Endothelial cell of umbilical vein (primary cell): ENCODE data around the gene HEMGN.

Experiments
- CTCF ChIP-seq, 2 donors: IDR thresholded peaks; 1 replicate in 1 of 2; 2 replicates in 1 of 2; pipeline ENCODE4 v1.5.1; 2011; ENCODE audit warnings: low read length in 2 of 2, mild to moderate bottlenecking in 2 of 2, moderate library complexity in 2 of 2, control low read depth in 1 of 2, inconsistent platforms in 1 of 2, low read depth in 1 of 2; ENCODE audit not compliant: insufficient read depth in 1 of 2; ENCODE audit errors: extremely low read depth in 1 of 2
- MAX ChIP-seq: IDR thresholded peaks from 2 replicates; pipeline ENCODE4 v1.6.1; 2011; ENCODE audit not compliant: insufficient read depth, insufficient read length
- POLR2AphosphoS5 ChIP-seq: IDR thresholded peaks from 2 replicates; pipeline ENCODE4 v1.6.1; 2012; ENCODE audit warnings: low read depth, mild to moderate bottlenecking, control low read depth, low read length, moderate library complexity; ENCODE audit not compliant: insufficient read depth

DNA sequence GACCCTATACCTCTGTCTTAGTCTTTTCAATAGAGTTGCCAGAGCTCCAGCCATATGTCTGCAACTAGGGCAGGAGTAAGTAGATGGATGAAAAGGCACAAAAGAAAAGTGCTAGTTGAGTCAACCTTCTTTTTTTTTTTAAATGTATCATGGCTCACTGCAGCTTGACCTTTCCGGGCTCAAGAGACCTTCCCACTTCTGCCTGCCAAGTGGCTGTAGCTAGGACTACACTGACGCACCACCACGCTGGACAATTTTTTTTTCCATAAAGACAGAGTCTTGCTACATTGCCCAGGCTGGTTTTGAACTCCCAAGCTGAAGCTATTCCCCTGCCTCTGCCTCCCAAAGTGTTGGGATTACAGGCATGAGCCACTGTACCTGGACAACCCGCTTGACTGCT, 57.6 kb downstream of the HEMGN start:
- TF ChIP-seq CTCF (IDR thresholded peaks at IDR 0.05; ENCODE audit: extremely low read depth in 1 of 2, insufficient read depth in 1 of 2, low read depth in 1 of 2, low read length in 2 of 2): no peak
- TF ChIP-seq MAX: no peak
- no peak for TF ChIP-seq POLR2AphosphoS5
